Neural cell (in vitro differentiated cells): Measurements from ENCODE around the gene STRAP.

Experiments used
- CTCF ChIP-seq: fragments of 450-650 bp; IDR thresholded peaks from 2 replicates; pipeline ENCODE4 v1.5.1; 2014; ENCODE audit warnings: antibody characterized with exemption, mild to moderate bottlenecking, moderate library complexity; ENCODE audit not compliant: poor library complexity, severe bottlenecking
- EP300 ChIP-seq: fragments of 450-650 bp; conservative IDR thresholded peaks from 2 replicates; pipeline ENCODE4 v1.6.1; 2014; ENCODE audit warnings: antibody characterized with exemption, mild to moderate bottlenecking, moderate library complexity; ENCODE audit not compliant: poor library complexity, severe bottlenecking
- EZH2 ChIP-seq: fragments of 200-600, 300-800 bp; shearing (Covaris generic), sonication (generic); IDR thresholded peaks from 2 replicates; pipeline ENCODE4 v1.6.1; 2014; ENCODE audit warnings: antibody characterized with exemption, low read length, borderline replicate concordance, mild to moderate bottlenecking; ENCODE audit not compliant: insufficient read depth, poor library complexity, severe bottlenecking
- MXI1 ChIP-seq: fragments of 450-650 bp; conservative IDR thresholded peaks from 2 replicates; pipeline ENCODE4 v1.6.1; 2014; ENCODE audit warnings: antibody characterized with exemption, mild to moderate bottlenecking; ENCODE audit not compliant: poor library complexity, severe bottlenecking
- POLR2AphosphoS5 ChIP-seq: IDR thresholded peaks from 2 replicates; pipeline ENCODE4 v1.6.1; 2012
- RAD21 ChIP-seq: fragments of 450-650 bp; conservative IDR thresholded peaks from 2 replicates; pipeline ENCODE4 v1.6.1; 2014; ENCODE audit warnings: antibody characterized with exemption, mild to moderate bottlenecking, moderate library complexity
- REST ChIP-seq: IDR thresholded peaks from 2 replicates; pipeline ENCODE4 v1.6.1; 2012; ENCODE audit warnings: borderline replicate concordance
- TAF1 ChIP-seq: IDR thresholded peaks from 2 replicates; pipeline ENCODE4 v1.6.1; 2012; ENCODE audit warnings: low read depth

GRCh38 chr12:15910864-15911721 lies 28.9 kb downstream of the STRAP start, which contains the start of gene DERA:
- peak; percentile 50 for TF ChIP-seq CTCF
- TF ChIP-seq EZH2: no peak
- no peak for TF ChIP-seq TAF1
- TF ChIP-seq RAD21: peak; percentile 34
- TF ChIP-seq POLR2AphosphoS5: no peak
- peak; percentile 21 for TF ChIP-seq EP300
- no peak for TF ChIP-seq REST
- peak; percentile 41 for TF ChIP-seq MXI1
